HG02970 (cell line): Measurements from ENCODE around the gene LAMC2.
"Not testable (repeated sequence)": the region's sequence is repeated elsewhere in the genome, so short reads cannot be mapped to it uniquely, and the experiment has no call there.

ENCODE experiments used
- ATAC-seq: cut with Tn5 transposase; IDR thresholded peaks from one replicate; pipeline ENCODE4 v1.9.1; 2021; ENCODE audit warnings: mild to moderate bottlenecking, moderate library complexity, moderate number of reproducible peaks; ENCODE audit not compliant: unreplicated experiment, low FRiP score

The LAMC2 gene

GRCh38 chr1:183234660-183235476 lies 48.8 kb downstream of the LAMC2 start:
- no peak for ATAC-seq

GRCh38 chr1:183235503-183235902 lies 49.4 kb downstream of the LAMC2 start:
- ATAC-seq, result no peak

- no peak for ATAC-seq
These were observed 50.2 kb downstream of the LAMC2 start for GRCh38 chr1:183236158-183236725.

GRCh38 chr1:183237046-183237445 lies 51.0 kb downstream of the LAMC2 start:
- ATAC-seq, result no peak

GRCh38 chr1:183238071-183238470 lies 52.0 kb downstream of the LAMC2 start:
- no peak for ATAC-seq

- no peak for ATAC-seq
These were observed 53.2 kb downstream of the LAMC2 start for GRCh38 chr1:183239220-183239742.

GRCh38 chr1:183239793-183240525 lies 53.9 kb downstream of the LAMC2 start:
- no peak for ATAC-seq

GRCh38 chr1:183240526-183240825 lies 54.4 kb downstream of the LAMC2 start:
- no peak for ATAC-seq

GRCh38 chr1:183240853-183241252 lies 54.8 kb downstream of the LAMC2 start:
- ATAC-seq, result not testable (repeated sequence)

GRCh38 chr1:183241471-183241870 lies 55.4 kb downstream of the LAMC2 start:
- no peak for ATAC-seq

GRCh38 chr1:183242556-183242955 lies 56.5 kb downstream of the LAMC2 start:
- no peak for ATAC-seq

GRCh38 chr1:183243161-183244050 lies 57.3 kb downstream of the LAMC2 start:
- ATAC-seq, result no peak

GRCh38 chr1:183244466-183244865 lies 58.4 kb downstream of the LAMC2 start:
- no peak for ATAC-seq

- ATAC-seq, result no peak
These were observed 59.3 kb downstream of the LAMC2 start for GRCh38 chr1:183245357-183245756.

GRCh38 chr1:183246436-183246835 lies 60.4 kb downstream of the LAMC2 start:
- ATAC-seq, result no peak

GRCh38 chr1:183247066-183247465 lies 61.0 kb downstream of the LAMC2 start:
- ATAC-seq, result no peak

GRCh38 chr1:183247484-183247883 lies 61.4 kb downstream of the LAMC2 start:
- ATAC-seq, result no peak

- ATAC-seq, result no peak
These were observed 61.9 kb downstream of the LAMC2 start for GRCh38 chr1:183247931-183248330.

- ATAC-seq, result no peak
These were observed 63.1 kb downstream of the LAMC2 start for GRCh38 chr1:183248989-183249691.

GRCh38 chr1:183249941-183250452 lies 63.9 kb downstream of the LAMC2 start:
- no peak for ATAC-seq
